SK-N-SH treated with all-trans-retinoic acid at 6 μM for 48 hours (cell line): ENCODE results near the gene BANP.
"Not testable (repeated sequence)": the region's sequence is repeated elsewhere in the genome, so short reads cannot be mapped to it uniquely, and the experiment has no call there.

Experiments
- ARNTL ChIP-seq: fragments of 450-650 bp; formaldehyde crosslinking; IDR thresholded peaks from 2 replicates; pipeline ENCODE4 v1.5.0; 2020; ENCODE audit warnings: low read depth, mild to moderate bottlenecking, moderate library complexity, borderline replicate concordance
- CREB5 ChIP-seq: fragments of 250-450 bp; sonication (Bioruptor Pico); IDR thresholded peaks from 2 replicates; pipeline ENCODE4 v1.5.1; 2020; ENCODE audit warnings: low read depth, mild to moderate bottlenecking, moderate library complexity
- ESRRG ChIP-seq: fragments of 250-450 bp; sonication (Bioruptor Pico); IDR thresholded peaks from 2 replicates; pipeline ENCODE4 v1.6.1; 2021; ENCODE audit warnings: mild to moderate bottlenecking
- PATZ1 ChIP-seq: fragments of 250-450 bp; sonication (Bioruptor Pico); IDR thresholded peaks from 2 replicates; pipeline ENCODE4 v1.8.0; 2020; ENCODE audit warnings: mild to moderate bottlenecking, moderate library complexity, borderline replicate concordance
- POU6F1 ChIP-seq: fragments of 250-450 bp; sonication (Bioruptor Pico); IDR thresholded peaks from 2 replicates; pipeline ENCODE4 v1.8.0; 2021; ENCODE audit warnings: low read depth, mild to moderate bottlenecking, moderate library complexity, borderline replicate concordance
- RARB ChIP-seq: fragments of 250-450 bp; sonication (Bioruptor Pico); IDR thresholded peaks from 2 replicates; pipeline ENCODE4 v1.8.0; 2021; ENCODE audit warnings: mild to moderate bottlenecking, moderate library complexity
- SNAI2 ChIP-seq: fragments of 250-450 bp; sonication (Bioruptor Pico); IDR thresholded peaks from 2 replicates; pipeline ENCODE4 v1.5.0; 2020; ENCODE audit warnings: mild to moderate bottlenecking, moderate library complexity
- TCF4 ChIP-seq: fragments of 250-450 bp; sonication (Bioruptor Pico); IDR thresholded peaks from 2 replicates; pipeline ENCODE4 v1.8.0; 2021; ENCODE audit warnings: mild to moderate bottlenecking, moderate library complexity, borderline replicate concordance
- ZFP3 ChIP-seq: fragments of 250-450 bp; sonication (Bioruptor Pico); IDR thresholded peaks from 2 replicates; pipeline ENCODE4 v1.5.0; 2020; ENCODE audit warnings: mild to moderate bottlenecking, moderate library complexity

GRCh38 chr16:88028177-88028930, 77.1 kb downstream of the BANP start:
- not testable (repeated sequence) for TF ChIP-seq POU6F1; CREB5 (CRISPR knock-in tag); PATZ1; ZFP3 (CRISPR knock-in tag); ESRRG (CRISPR knock-in tag); ARNTL (CRISPR knock-in tag); RARB (CRISPR knock-in tag); TCF4 (CRISPR knock-in tag); SNAI2
